Heart left ventricle (tissue), 16 donors: ENCODE data around the gene MVP. TPM values are rescaled to one million over a fixed set of nuclear protein-coding genes. Genes with fewer than 3 reads are reported as not detected.
"Not testable (repeated sequence)": the region's sequence is repeated elsewhere in the genome, so short reads cannot be mapped to it uniquely, and the experiment has no call there.

ENCODE experiments used
- ATAC-seq, 4 donors: fragments of 200-7000 bp; cut with Tn5 transposase; one replicate each; pipeline ENCODE4 v1.9.1; 2020 to 2022; ENCODE audit warnings: moderate library complexity in 4 of 4, mild to moderate bottlenecking in 3 of 4, moderate number of reproducible peaks in 1 of 4
- DNase-seq, 5 donors: peaks; one replicate each; pipeline ENCODE4 v3.0.0-alpha.2; 2020
- H3K27ac ChIP-seq, 12 donors: fragments of 200-600 bp; sonication (generic) in 4 of 12; one replicate each; pipeline versions ENCODE4 v1.5.0 to v1.8.0; 2016 to 2022; ENCODE audit warnings: mild to moderate bottlenecking in 2 of 12
- H3K27me3 ChIP-seq, 9 donors: fragments of 200-600 bp; sonication (generic) in 2 of 9; one replicate each; pipeline versions ENCODE4 v1.5.1 to v1.8.0; 2016 to 2022; ENCODE audit warnings: mild to moderate bottlenecking in 3 of 9
- H3K36me3 ChIP-seq, 9 donors: fragments of 200-600 bp; sonication (generic) in 2 of 9; one replicate each; pipeline versions ENCODE4 v1.5.0 to v1.8.0; 2018 to 2022; ENCODE audit warnings: mild to moderate bottlenecking in 2 of 9
- H3K4me1 ChIP-seq, 12 donors: fragments of 200-600 bp; sonication (generic) in 4 of 12; one replicate each; pipeline versions ENCODE4 v1.5.0 to v1.8.0; 2016 to 2022; ENCODE audit warnings: mild to moderate bottlenecking in 3 of 12
- H3K4me3 ChIP-seq, 12 donors: fragments of 200-600 bp; sonication (generic) in 4 of 12; one replicate each; pipeline versions ENCODE4 v1.5.0 to v1.8.0; 2017 to 2022; ENCODE audit warnings: mild to moderate bottlenecking in 9 of 12, moderate library complexity in 4 of 12
- H3K9me3 ChIP-seq, 12 donors: fragments of 200-600 bp; sonication (generic) in 4 of 12; one replicate each; pipeline versions ENCODE4 v1.5.0 to v1.8.0; 2016 to 2022; ENCODE audit warnings: mild to moderate bottlenecking in 1 of 12
- CTCF ChIP-seq, 12 donors: fragments of 200-600 bp; sonication (generic) in 4 of 12; IDR thresholded peaks; one replicate each; pipeline versions ENCODE4 v1.5.0 to v1.8.0; 2018 to 2022; ENCODE audit warnings: antibody characterized with exemption in 12 of 12, mild to moderate bottlenecking in 5 of 12
- POLR2A ChIP-seq, 2 donors: fragments of 450-650 bp; IDR thresholded peaks; one replicate each; pipeline ENCODE4 v1.6.1; 2017; ENCODE audit warnings: antibody characterized with exemption in 2 of 2, mild to moderate bottlenecking in 2 of 2, moderate library complexity in 2 of 2
- WGBS, 4 donors: extraction: QIAGEN DNeasy Blood & Tissue Kit in 2 of 4; methylation state at CpG; one replicate each; pipeline versions ENCODE4 v1.1.5 to v1.1.7; 2013 to 2018; 5-methylcytosine and 5-hydroxymethylcytosine counted together
- intact Hi-C, 10 donors: fragments of 100-400 bp; cut with DNase I; formaldehyde crosslinking; loops; one replicate each; pipeline versions ENCODE4 v1.11.1 to v1.14.2; 2022
- polyA plus RNA-seq, 2 donors: library from polyadenylated mRNA; stranded (reverse); fragments of 200-250 nt; gene quantifications; one replicate each; pipeline ENCODE4 v1.2.3, GENCODE V29; 2013
- total RNA-seq, 9 donors: library from RNA; depleted of rRNA in 2 of 9; stranded (reverse); fragments of >200 nt in 2 of 9; fragmentation: NEBNext Ultra II Directional in 3 of 9; extraction: Animal tissue kit (Norgen Biotek cat#: 25700) in 3 of 9; gene quantifications; one replicate each; pipeline versions ENCODE4 v1.1.0 to v1.2.4, GENCODE V29; 2016 to 2023
- donor health status: ischemic (EF 13 %, LVEDD 7.1; RV severe dilation, severe dysfunction).
- donor health status: healthy with polysubstance abuse.
- donor health status: DM: no; HTN: yes; CAD: no.
- donor health status: DM: no; HTN: no; CAD: no.
- donor health status: ischemic (EF 25% LVEDD 6.9; RV normal size, moderate dysfunction).
- donor health status: ischemic (EF 25% LVEDD 5.7; RV mildly dilated, moderate dysfunction).
- donor health status: healthy.
- donor health status: DM: yes; HTN: yes; CAD: no.
- donor health status: ischemic (EF 35%, LVEDD 5.7; RV mildly dilated, moderate dysfunction).
- donor health status: nonischemic (EF 11% LVEDD 7.7; RV severe dilation, severe dysfunction).
- donor health status: DM: yes; HTN: yes; CAD: no.
- donor health status: PGD.
- donor health status: ischemic (EF 29% LVEDD 5.4; RV normal size, mild dysfunction).
- donor health status: nonischemic (EF 23%, LVEDD 6.1; RV moderate dilation, normal function).

The MVP gene
- total and polyA plus RNA-seq, 11 donors: 32.9 to 140 (median 44.6) TPM

GRCh38 chr16:29777576-29778350 lies 42.5 kb upstream of the MVP start, which contains the start of gene ZG16:
TSS of gene ZG16 (plus strand) at chr16:29778256. CDS start at chr16:29779267, 1,011 bp downstream.
- H3K4me1 ChIP-seq: no peaks in the 10 kb centered on the region
- TF ChIP-seq CTCF (IDR thresholded peaks at IDR 0.05) (no peak), POLR2A (IDR thresholded peaks at IDR 0.05) (no peak)
- H3K4me3 ChIP-seq: no peak within 1 kb of the TSS
- ATAC-seq (no peak), DNase-seq (no peak)
- 64 to 80% (median 76%) methylated on average over 9 to 10 of the region's 10 CpGs for WGBS, 4 donors
- H3K27me3 ChIP-seq: peaks cover 0 to 6% (median 0%) of the 10 kb centered on the region in 9 donors
- no peaks in the 10 kb centered on the region for H3K9me3 ChIP-seq
- intact Hi-C loops: loop anchor here in 2 of 10 donors (2.0 to 10.0 kb wide), 2 partner anchors 53 to 83 kb away; no protein-coding TSS in a partner anchor
- H3K36me3 ChIP-seq: no peaks in the 10 kb centered on the region
- no peak within 1 kb of the TSS for H3K27ac ChIP-seq

GRCh38 chr16:29779474-29779873 lies 40.8 kb upstream of the MVP start:
- TF ChIP-seq CTCF (IDR thresholded peaks at IDR 0.05): no peak
- no peak for TF ChIP-seq POLR2A (IDR thresholded peaks at IDR 0.05)
- no peaks in the 10 kb centered on the region for H3K4me1 ChIP-seq
- ATAC-seq: no peak
- no peaks in the 10 kb centered on the region for H3K36me3 ChIP-seq
- WGBS, 4 donors: 44 to 55% (median 49%) methylated on average over 9 to 10 of the region's 10 CpGs
- no peak overlapping the region for H3K4me3 ChIP-seq
- no peak overlapping the region for H3K27ac ChIP-seq
- no peaks in the 10 kb centered on the region for H3K9me3 ChIP-seq
- intact Hi-C loops: loop anchor here in 2 of 10 donors (2.0 to 10.0 kb wide), 2 partner anchors 55 to 85 kb away; no protein-coding TSS in a partner anchor
- DNase-seq: no peak
- peaks cover 0 to 6% (median 0%) of the 10 kb centered on the region in 9 donors for H3K27me3 ChIP-seq

GRCh38 chr16:29783094-29783953 lies 36.9 kb upstream of the MVP start:
- H3K9me3 ChIP-seq, H3K4me3 ChIP-seq, H3K27ac ChIP-seq, DNase-seq, intact Hi-C loops, H3K36me3 ChIP-seq, H3K27me3 ChIP-seq, ATAC-seq: not testable (repeated sequence)
- peaks cover 0 to 12% (median 5%) of the 10 kb centered on the region in 12 donors for H3K4me1 ChIP-seq
- WGBS, 4 donors: 80 to 82% (median 81%) methylated on average over 13 of the region's 13 CpGs

- Histone ChIP-seq H3K4me1 (peaks cover 0 to 12% (median 5%) of the 10 kb centered on the region in 12 donors), H3K27me3 (peaks cover 0 to 6% (median 0%) of the 10 kb centered on the region in 9 donors), H3K27ac (no peak overlapping the region), H3K36me3 (no peaks in the 10 kb centered on the region), H3K4me3 (no peak overlapping the region), H3K9me3 (no peaks in the 10 kb centered on the region)
- WGBS, 4 donors: 91 to 98% (median 97%) methylated on average over 2 of the region's 2 CpGs
- DNase-seq (no peak), ATAC-seq (no peak)
- intact Hi-C loops: no loop called here
- no peak for TF ChIP-seq CTCF (IDR thresholded peaks at IDR 0.05)
- TF ChIP-seq POLR2A (IDR thresholded peaks at IDR 0.05): no peak
Observed at GRCh38 chr16:29784157-29784556, 36.1 kb upstream of the MVP start.
